GM18499 (cell line): ENCODE measurements around the gene TSPAN11.

Experiments used
- ATAC-seq: cut with Tn5 transposase; IDR thresholded peaks from one replicate; pipeline ENCODE4 v1.9.1; 2021; ENCODE audit warnings: moderate number of reproducible peaks; ENCODE audit not compliant: insufficient read depth, unreplicated experiment

The TSPAN11 gene

GRCh38 chr12:30953951-30954751 is 27.6 kb downstream of the TSPAN11 start:
- no peak for ATAC-seq

- ATAC-seq, result no peak
Observed at GRCh38 chr12:30955214-30955613, 28.7 kb downstream of the TSPAN11 start.

- ATAC-seq, result no peak
Observed at GRCh38 chr12:30959110-30959710, 32.7 kb downstream of the TSPAN11 start.

- no peak for ATAC-seq
Observed at GRCh38 chr12:30959778-30960177, 33.2 kb downstream of the TSPAN11 start.

GRCh38 chr12:30961030-30961429 is 34.5 kb downstream of the TSPAN11 start:
- ATAC-seq, result no peak

- ATAC-seq, result no peak
Observed at GRCh38 chr12:30962047-30962446, 35.5 kb downstream of the TSPAN11 start.

- no peak for ATAC-seq
Observed at GRCh38 chr12:30963709-30964564, 37.4 kb downstream of the TSPAN11 start.

GRCh38 chr12:30964896-30965612 is 38.5 kb downstream of the TSPAN11 start:
- ATAC-seq, result no peak

GRCh38 chr12:30965613-30965985 is 39.1 kb downstream of the TSPAN11 start:
- ATAC-seq, result no peak

GRCh38 chr12:30967026-30967425 is 40.5 kb downstream of the TSPAN11 start:
- no peak for ATAC-seq

GRCh38 chr12:30968211-30968610 is 41.7 kb downstream of the TSPAN11 start:
- no peak for ATAC-seq

- no peak for ATAC-seq
Observed at GRCh38 chr12:30969006-30969405, 42.5 kb downstream of the TSPAN11 start.

- ATAC-seq, result no peak
Observed at GRCh38 chr12:30969606-30970395, 43.3 kb downstream of the TSPAN11 start.

GRCh38 chr12:30970559-30971197 is 44.1 kb downstream of the TSPAN11 start:
- no peak for ATAC-seq

- ATAC-seq, result no peak
Observed at GRCh38 chr12:30972035-30972434, 45.5 kb downstream of the TSPAN11 start.

- no peak for ATAC-seq
Observed at GRCh38 chr12:30973175-30973574, 46.6 kb downstream of the TSPAN11 start.

- ATAC-seq, result no peak
Observed at GRCh38 chr12:30973830-30974229, 47.3 kb downstream of the TSPAN11 start.

- ATAC-seq, result no peak
Observed at GRCh38 chr12:30974746-30975500, 48.4 kb downstream of the TSPAN11 start.
